Loucy (cell line): Measurements from ENCODE around the gene TRPC3.
A peak's percentile ranks its signal among the peaks of the same experiment; 100 is the strongest.

Source experiments
- CTCF ChIP-seq: fragments of 200-600 bp; sonication (generic); conservative IDR thresholded peaks from 2 replicates; pipeline ENCODE4 v1.5.1; 2014; ENCODE audit warnings: mild to moderate bottlenecking, antibody characterized with exemption, low read length
- EZH2phosphoT487 ChIP-seq: fragments of 200-600 bp; IDR thresholded peaks from 2 replicates; pipeline ENCODE4 v1.6.1; 2018; ENCODE audit warnings: antibody characterized with exemption, mild to moderate bottlenecking, moderate library complexity, borderline replicate concordance

- TF ChIP-seq CTCF (peak; percentile 45), EZH2phosphoT487 (no peak)
These were observed 7.9 kb downstream of the TRPC3 start for GRCh38 chr4:121943941-121944340.
